ENCODE data around the gene EPHA4.

- TF ChIP-seq, protein P1, sequence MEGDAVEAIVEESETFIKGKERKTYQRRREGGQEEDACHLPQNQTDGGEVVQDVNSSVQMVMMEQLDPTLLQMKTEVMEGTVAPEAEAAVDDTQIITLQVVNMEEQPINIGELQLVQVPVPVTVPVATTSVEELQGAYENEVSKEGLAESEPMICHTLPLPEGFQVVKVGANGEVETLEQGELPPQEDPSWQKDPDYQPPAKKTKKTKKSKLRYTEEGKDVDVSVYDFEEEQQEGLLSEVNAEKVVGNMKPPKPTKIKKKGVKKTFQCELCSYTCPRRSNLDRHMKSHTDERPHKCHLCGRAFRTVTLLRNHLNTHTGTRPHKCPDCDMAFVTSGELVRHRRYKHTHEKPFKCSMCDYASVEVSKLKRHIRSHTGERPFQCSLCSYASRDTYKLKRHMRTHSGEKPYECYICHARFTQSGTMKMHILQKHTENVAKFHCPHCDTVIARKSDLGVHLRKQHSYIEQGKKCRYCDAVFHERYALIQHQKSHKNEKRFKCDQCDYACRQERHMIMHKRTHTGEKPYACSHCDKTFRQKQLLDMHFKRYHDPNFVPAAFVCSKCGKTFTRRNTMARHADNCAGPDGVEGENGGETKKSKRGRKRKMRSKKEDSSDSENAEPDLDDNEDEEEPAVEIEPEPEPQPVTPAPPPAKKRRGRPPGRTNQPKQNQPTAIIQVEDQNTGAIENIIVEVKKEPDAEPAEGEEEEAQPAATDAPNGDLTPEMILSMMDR (optimal IDR thresholded peaks at IDR 0.05 in 1 of 3, IDR thresholded peaks at IDR 0.05 in 1 of 3, conservative IDR thresholded peaks at IDR 0.05 in 1 of 3; ENCODE audit: extremely low read depth in 1 of 3, insufficient read depth in 2 of 3, low read length in 3 of 3) = no peak
- no peak for TF ChIP-seq EZH2 (IDR thresholded peaks at IDR 0.05; ENCODE audit: low read length)
These were observed 79.5 kb downstream of the EPHA4 start for GRCh38 chr2:221492636-221493035.

Measured in keratinocyte (primary cell).